Nephron (organoid): Measurements from ENCODE around the gene GADD45G.

Source experiments
- H3K27ac Mint-ChIP-seq, 3 experiments: 2 replicates each; pipeline ENCODE4 v1.8.0; 2020; ENCODE audit warnings: mixed read lengths in 3 of 3, mild to moderate bottlenecking in 2 of 3, moderate library complexity in 1 of 3
- H3K27me3 Mint-ChIP-seq: 2 replicates; pipeline ENCODE4 v1.8.0; 2021; ENCODE audit warnings: low read depth, mild to moderate bottlenecking, moderate library complexity, mixed read lengths
- H3K36me3 Mint-ChIP-seq: 2 replicates; pipeline ENCODE4 v1.8.0; 2020; ENCODE audit warnings: low read depth, mixed read lengths
- H3K4me1 Mint-ChIP-seq: 2 replicates; pipeline ENCODE4 v1.8.0; 2020; ENCODE audit warnings: mixed read lengths
- H3K4me3 Mint-ChIP-seq, 3 experiments: 2 replicates each; pipeline ENCODE4 v1.8.0; 2020; ENCODE audit warnings: mild to moderate bottlenecking in 3 of 3, mixed read lengths in 3 of 3, moderate library complexity in 2 of 3
- H3K9me3 Mint-ChIP-seq: 2 replicates; pipeline ENCODE4 v1.8.0; 2020; ENCODE audit warnings: mixed read lengths
- CTCF ChIP-seq, 3 experiments: fragments of 200-600 bp; sonication (generic); IDR thresholded peaks; one replicate each; pipeline ENCODE4 v1.5.0; 2021; ENCODE audit warnings: antibody characterized with exemption in 3 of 3; ENCODE audit not compliant: unreplicated experiment in 3 of 3

Gene GADD45G

DNA sequence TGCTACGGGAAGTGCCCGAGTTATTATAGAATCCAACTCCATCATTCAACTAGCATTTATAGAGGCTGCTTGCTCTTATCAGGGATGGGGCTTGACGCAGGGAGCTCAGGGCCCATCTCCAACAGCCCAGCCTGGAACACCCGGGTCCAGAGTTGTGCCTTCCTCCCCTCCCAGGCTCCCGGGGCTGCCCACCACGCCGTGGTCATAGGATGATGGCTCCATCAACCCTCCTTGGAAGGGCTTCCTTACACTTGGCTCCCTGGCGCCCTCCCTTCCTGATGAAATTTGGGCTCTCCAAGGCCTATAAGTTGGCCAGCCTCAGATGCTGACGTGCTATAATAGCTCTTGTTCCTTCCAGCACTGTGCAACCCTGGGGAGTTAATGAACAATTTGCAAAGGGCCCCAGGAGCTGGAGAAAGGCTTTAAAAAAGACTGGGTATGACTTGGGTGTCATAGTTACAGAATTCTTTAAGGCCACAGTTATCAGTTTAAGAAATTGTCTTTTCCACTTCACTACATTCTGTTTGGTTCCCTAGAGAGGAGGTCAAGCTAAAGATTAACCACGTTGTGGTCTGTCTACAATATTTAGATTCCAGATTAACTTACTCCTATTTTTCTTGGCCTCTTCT, 42.5 kb upstream of the GADD45G start:
- TF ChIP-seq CTCF (IDR thresholded peaks at IDR 0.05; ENCODE audit: unreplicated experiment in 3 of 3), result no peak
- Mint-ChIP-seq H3K4me3 (no peak overlapping the region), H3K27ac (peak overlapping the region; percentile 69 to 93 (median 75)), H3K36me3 (no peaks in the 10 kb centered on the region), H3K27me3 (peaks cover 9% of the 10 kb centered on the region), H3K4me1 (no peaks in the 10 kb centered on the region), H3K9me3 (peaks cover 2% of the 10 kb centered on the region)

DNA sequence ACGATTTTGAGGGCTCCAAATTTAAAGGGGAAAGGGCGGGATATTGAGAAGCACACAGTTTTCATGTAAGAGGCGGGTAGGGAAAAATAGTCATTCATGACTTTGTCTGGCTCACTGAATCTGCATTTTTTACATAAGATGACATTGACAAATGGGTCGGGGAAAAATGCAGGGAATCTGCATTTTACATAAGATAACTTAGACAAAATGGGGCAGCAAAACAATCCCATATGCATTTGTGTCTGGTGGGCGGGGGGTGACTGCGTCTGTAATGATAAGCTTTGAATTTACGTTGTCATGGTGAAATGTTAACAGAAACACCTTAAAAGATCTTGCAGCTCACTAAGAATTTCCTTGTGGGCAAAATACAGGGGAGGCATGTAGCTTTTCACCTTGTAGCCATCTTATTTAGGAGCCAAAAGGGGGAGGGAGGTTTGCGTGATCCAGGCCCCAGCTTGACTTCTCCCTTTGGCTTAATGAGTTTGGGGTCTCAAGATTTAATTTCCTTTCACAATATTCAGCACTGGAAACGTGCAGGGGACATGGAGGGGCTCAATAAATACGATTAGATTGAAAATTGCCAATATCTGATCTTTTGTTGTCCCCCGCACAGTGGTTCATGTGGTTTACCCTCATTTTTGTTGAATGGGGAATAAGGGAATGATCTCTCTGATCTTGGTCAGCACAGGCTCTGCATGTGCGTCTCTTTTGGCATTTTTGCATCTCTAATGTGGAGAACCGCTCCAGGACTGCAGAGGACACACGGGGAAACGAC, 41.1 kb upstream of the GADD45G start:
- H3K27ac Mint-ChIP-seq, result peak overlapping the region; percentile 75 to 93 (median 81)
- no peaks in the 10 kb centered on the region for H3K36me3 Mint-ChIP-seq
- H3K9me3 Mint-ChIP-seq, result peaks cover 2% of the 10 kb centered on the region
- no peak for TF ChIP-seq CTCF (IDR thresholded peaks at IDR 0.05; ENCODE audit: unreplicated experiment in 3 of 3)
- peaks cover 5% of the 10 kb centered on the region for H3K27me3 Mint-ChIP-seq
- no peaks in the 10 kb centered on the region for H3K4me1 Mint-ChIP-seq
- no peak overlapping the region for H3K4me3 Mint-ChIP-seq

DNA sequence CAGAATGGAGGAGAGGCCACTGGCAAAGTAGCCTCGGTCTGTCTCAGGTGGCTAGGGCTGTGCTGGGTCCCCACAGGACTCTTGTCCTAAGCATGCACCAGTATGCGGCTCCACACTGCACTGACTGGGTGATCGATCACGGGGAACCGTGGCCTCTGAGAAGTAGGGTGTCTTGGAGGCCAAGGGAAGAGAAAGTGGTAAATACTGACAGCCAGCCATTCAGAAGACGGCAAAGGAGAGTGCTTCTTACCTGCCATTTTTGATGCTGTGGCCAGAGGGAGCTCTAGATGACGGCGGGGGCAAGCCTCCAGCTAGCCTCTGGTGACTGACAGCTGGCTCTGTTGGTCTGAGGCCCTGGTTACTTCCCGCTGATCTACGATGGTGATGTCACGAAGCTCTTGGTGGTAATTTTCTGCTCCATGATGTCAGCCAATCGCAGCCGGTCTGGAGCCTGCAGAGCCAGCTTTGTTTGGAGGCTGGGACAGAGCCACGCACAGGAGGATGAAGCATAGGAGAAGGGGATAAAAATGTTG, 40.4 kb upstream of the GADD45G start:
- H3K27me3 Mint-ChIP-seq, result peaks cover 5% of the 10 kb centered on the region
- H3K27ac Mint-ChIP-seq, result peak overlapping the region; percentile 75 to 93 (median 81)
- H3K36me3 Mint-ChIP-seq, result no peaks in the 10 kb centered on the region
- peak in 1 of 3 experiments; percentile 7 for TF ChIP-seq CTCF (IDR thresholded peaks at IDR 0.05; ENCODE audit: unreplicated experiment in 3 of 3)
- no peak overlapping the region for H3K4me3 Mint-ChIP-seq
- H3K4me1 Mint-ChIP-seq, result no peaks in the 10 kb centered on the region
- H3K9me3 Mint-ChIP-seq, result peaks cover 2% of the 10 kb centered on the region

- Mint-ChIP-seq H3K9me3 (peaks cover 2% of the 10 kb centered on the region), H3K27me3 (peaks cover 5% of the 10 kb centered on the region), H3K36me3 (no peaks in the 10 kb centered on the region), H3K4me3 (no peak overlapping the region), H3K27ac (peak overlapping the region in 1 of 3 experiments; percentile 43), H3K4me1 (no peaks in the 10 kb centered on the region)
- TF ChIP-seq CTCF (IDR thresholded peaks at IDR 0.05; ENCODE audit: unreplicated experiment in 3 of 3), result no peak
Observed at GRCh38 chr9:89567649-89568048, 37.2 kb upstream of the GADD45G start.

GRCh38 chr9:89574309-89574708, 30.5 kb upstream of the GADD45G start:
- TF ChIP-seq CTCF (IDR thresholded peaks at IDR 0.05; ENCODE audit: unreplicated experiment in 3 of 3), result no peak
- Mint-ChIP-seq H3K4me3 (no peak overlapping the region), H3K9me3 (peaks cover 5% of the 10 kb centered on the region), H3K27ac (no peak overlapping the region), H3K4me1 (no peaks in the 10 kb centered on the region), H3K27me3 (peaks cover 4% of the 10 kb centered on the region), H3K36me3 (no peaks in the 10 kb centered on the region)
